Subcutaneous abdominal adipose tissue (tissue), 5 donors: ENCODE results near the gene VWCE.

Experiments used
- H3K27ac ChIP-seq: one replicate; pipeline ENCODE4 v1.7.0; 2013; ENCODE audit warnings: low read depth, mild to moderate bottlenecking, inconsistent platforms, low read length, moderate library complexity
- H3K27me3 ChIP-seq, 5 donors: one replicate each; pipeline ENCODE4 v1.7.0; 2013; ENCODE audit warnings: low read length in 5 of 5, inconsistent platforms in 1 of 5; ENCODE audit not compliant: control insufficient read depth in 5 of 5, insufficient read depth in 4 of 5
- H3K36me3 ChIP-seq, 5 donors: one replicate each; pipeline ENCODE4 v1.7.0; 2013; ENCODE audit warnings: low read length in 5 of 5; ENCODE audit not compliant: control insufficient read depth in 5 of 5, insufficient read depth in 5 of 5
- H3K4me1 ChIP-seq, 5 donors: one replicate each; pipeline ENCODE4 v1.7.0; 2013; ENCODE audit warnings: low read length in 5 of 5, mild to moderate bottlenecking in 3 of 5, moderate library complexity in 1 of 5; ENCODE audit not compliant: control insufficient read depth in 5 of 5, insufficient read depth in 5 of 5
- H3K4me3 ChIP-seq, 5 donors: one replicate each; pipeline ENCODE4 v1.7.0; 2013; ENCODE audit warnings: low read length in 5 of 5, low read depth in 1 of 5
- H3K9ac ChIP-seq, 5 donors: one replicate each; pipeline ENCODE4 v1.7.0; 2013; ENCODE audit warnings: low read length in 5 of 5, mild to moderate bottlenecking in 4 of 5, moderate library complexity in 3 of 5
- H3K9me3 ChIP-seq, 5 donors: one replicate each; pipeline ENCODE4 v1.7.0; 2013; ENCODE audit warnings: low read length in 5 of 5; ENCODE audit not compliant: control insufficient read depth in 5 of 5
- donor health status: healthy.
- donor health status: healthy.
- donor health status: healthy.
- donor health status: healthy.
- donor health status: healthy.

The VWCE gene

GRCh38 chr11:61273178-61274078, 21.7 kb downstream of the VWCE start:
- Histone ChIP-seq H3K36me3 (peaks cover 0 to 2% (median 0%) of the 10 kb centered on the region in 5 donors), H3K4me3 (no peak overlapping the region), H3K27ac (no peak overlapping the region), H3K9ac (no peak overlapping the region), H3K4me1 (peaks cover 0 to 7% (median 0%) of the 10 kb centered on the region in 5 donors), H3K27me3 (no peaks in the 10 kb centered on the region), H3K9me3 (no peaks in the 10 kb centered on the region)

GRCh38 chr11:61272731-61273130, 22.4 kb downstream of the VWCE start:
- Histone ChIP-seq H3K4me1 (peaks cover 0 to 7% (median 0%) of the 10 kb centered on the region in 5 donors), H3K27me3 (no peaks in the 10 kb centered on the region), H3K4me3 (no peak overlapping the region), H3K9ac (no peak overlapping the region), H3K9me3 (no peaks in the 10 kb centered on the region), H3K36me3 (no peaks in the 10 kb centered on the region), H3K27ac (no peak overlapping the region)

- H3K36me3 ChIP-seq: no peaks in the 10 kb centered on the region
- no peak overlapping the region for H3K27ac ChIP-seq
- no peak overlapping the region for H3K9ac ChIP-seq
- peaks cover 0 to 7% (median 2%) of the 10 kb centered on the region in 5 donors for H3K4me1 ChIP-seq
- H3K4me3 ChIP-seq: no peak overlapping the region
- H3K9me3 ChIP-seq: no peaks in the 10 kb centered on the region
- no peaks in the 10 kb centered on the region for H3K27me3 ChIP-seq
Observed at GRCh38 chr11:61270354-61271076, 24.6 kb downstream of the VWCE start.

GRCh38 chr11:61268588-61269250, 26.4 kb downstream of the VWCE start:
- no peaks in the 10 kb centered on the region for H3K36me3 ChIP-seq
- no peaks in the 10 kb centered on the region for H3K27me3 ChIP-seq
- H3K9me3 ChIP-seq: no peaks in the 10 kb centered on the region
- H3K9ac ChIP-seq: no peak overlapping the region
- no peak overlapping the region for H3K4me3 ChIP-seq
- no peak overlapping the region for H3K27ac ChIP-seq
- peaks cover 0 to 5% (median 2%) of the 10 kb centered on the region in 5 donors for H3K4me1 ChIP-seq

- Histone ChIP-seq H3K4me3 (no peak overlapping the region), H3K4me1 (peaks cover 0 to 2% (median 0%) of the 10 kb centered on the region in 5 donors), H3K36me3 (no peaks in the 10 kb centered on the region), H3K9me3 (no peaks in the 10 kb centered on the region), H3K9ac (no peak overlapping the region), H3K27me3 (no peaks in the 10 kb centered on the region), H3K27ac (no peak overlapping the region)
Observed at GRCh38 chr11:61267437-61267841, 27.7 kb downstream of the VWCE start.

- peaks cover 0 to 2% (median 0%) of the 10 kb centered on the region in 5 donors for H3K4me1 ChIP-seq
- H3K9ac ChIP-seq: no peak overlapping the region
- no peaks in the 10 kb centered on the region for H3K27me3 ChIP-seq
- H3K9me3 ChIP-seq: no peaks in the 10 kb centered on the region
- H3K27ac ChIP-seq: no peak overlapping the region
- H3K36me3 ChIP-seq: no peaks in the 10 kb centered on the region
- H3K4me3 ChIP-seq: no peak overlapping the region
Observed at GRCh38 chr11:61266602-61267001, 28.5 kb downstream of the VWCE start.

- H3K4me1 ChIP-seq: peaks cover 0 to 2% (median 0%) of the 10 kb centered on the region in 5 donors
- H3K27ac ChIP-seq: no peak overlapping the region
- H3K27me3 ChIP-seq: no peaks in the 10 kb centered on the region
- no peak overlapping the region for H3K4me3 ChIP-seq
- no peak overlapping the region for H3K9ac ChIP-seq
- no peaks in the 10 kb centered on the region for H3K36me3 ChIP-seq
- no peaks in the 10 kb centered on the region for H3K9me3 ChIP-seq
Observed at GRCh38 chr11:61265357-61265756, 29.8 kb downstream of the VWCE start.

GRCh38 chr11:61264795-61265194, 30.3 kb downstream of the VWCE start:
- Histone ChIP-seq H3K27me3 (no peaks in the 10 kb centered on the region), H3K4me1 (peaks cover 0 to 2% (median 0%) of the 10 kb centered on the region in 5 donors), H3K4me3 (no peak overlapping the region), H3K27ac (no peak overlapping the region), H3K9me3 (no peaks in the 10 kb centered on the region), H3K9ac (no peak overlapping the region), H3K36me3 (no peaks in the 10 kb centered on the region)

GRCh38 chr11:61264371-61264770, 30.7 kb downstream of the VWCE start:
- H3K9me3 ChIP-seq: no peaks in the 10 kb centered on the region
- no peaks in the 10 kb centered on the region for H3K27me3 ChIP-seq
- H3K4me3 ChIP-seq: no peak overlapping the region
- peaks cover 0 to 2% (median 0%) of the 10 kb centered on the region in 5 donors for H3K4me1 ChIP-seq
- no peak overlapping the region for H3K27ac ChIP-seq
- H3K9ac ChIP-seq: no peak overlapping the region
- no peaks in the 10 kb centered on the region for H3K36me3 ChIP-seq
